ENCODE measurements around the gene HSP90AA1.

DNA sequence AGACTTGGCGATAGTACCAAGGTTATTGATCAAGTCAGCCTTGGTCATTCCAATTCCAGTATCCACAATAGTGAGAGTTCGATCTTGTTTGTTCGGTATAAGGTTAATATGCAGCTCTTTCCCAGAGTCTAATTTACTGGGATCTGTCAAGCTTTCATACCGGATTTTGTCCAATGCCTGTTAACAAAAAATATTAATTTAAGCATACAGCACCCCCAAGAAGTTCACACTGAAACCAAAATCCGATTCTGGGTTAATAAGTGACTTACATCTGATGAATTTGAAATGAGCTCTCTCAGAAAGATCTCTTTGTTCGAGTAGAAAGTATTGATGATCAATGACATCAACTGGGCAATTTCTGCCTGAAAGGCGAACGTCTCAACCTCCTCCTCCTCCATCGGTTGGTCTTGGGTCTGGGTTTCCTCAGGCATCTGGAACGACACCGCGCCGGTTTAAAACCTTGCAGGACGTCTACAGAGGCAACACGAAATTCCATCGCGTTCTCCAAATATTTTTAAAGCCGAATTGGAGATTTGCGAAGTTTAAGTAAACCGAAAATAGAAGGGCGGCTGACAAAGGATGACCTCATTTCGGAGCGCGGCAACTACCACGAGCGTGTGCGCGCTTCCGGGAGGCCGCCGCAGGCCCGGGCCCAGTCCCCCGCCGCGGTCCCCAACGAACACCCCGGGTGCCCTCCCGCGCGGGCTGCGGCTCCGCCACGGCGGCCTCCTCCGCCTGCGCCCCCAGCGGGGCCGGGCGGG is 716 bp downstream of the HSP90AA1 start:
- TF ChIP-seq, protein P1, sequence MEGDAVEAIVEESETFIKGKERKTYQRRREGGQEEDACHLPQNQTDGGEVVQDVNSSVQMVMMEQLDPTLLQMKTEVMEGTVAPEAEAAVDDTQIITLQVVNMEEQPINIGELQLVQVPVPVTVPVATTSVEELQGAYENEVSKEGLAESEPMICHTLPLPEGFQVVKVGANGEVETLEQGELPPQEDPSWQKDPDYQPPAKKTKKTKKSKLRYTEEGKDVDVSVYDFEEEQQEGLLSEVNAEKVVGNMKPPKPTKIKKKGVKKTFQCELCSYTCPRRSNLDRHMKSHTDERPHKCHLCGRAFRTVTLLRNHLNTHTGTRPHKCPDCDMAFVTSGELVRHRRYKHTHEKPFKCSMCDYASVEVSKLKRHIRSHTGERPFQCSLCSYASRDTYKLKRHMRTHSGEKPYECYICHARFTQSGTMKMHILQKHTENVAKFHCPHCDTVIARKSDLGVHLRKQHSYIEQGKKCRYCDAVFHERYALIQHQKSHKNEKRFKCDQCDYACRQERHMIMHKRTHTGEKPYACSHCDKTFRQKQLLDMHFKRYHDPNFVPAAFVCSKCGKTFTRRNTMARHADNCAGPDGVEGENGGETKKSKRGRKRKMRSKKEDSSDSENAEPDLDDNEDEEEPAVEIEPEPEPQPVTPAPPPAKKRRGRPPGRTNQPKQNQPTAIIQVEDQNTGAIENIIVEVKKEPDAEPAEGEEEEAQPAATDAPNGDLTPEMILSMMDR (conservative IDR thresholded peaks at IDR 0.05; ENCODE audit: low read depth, low read length) = no peak
- TF ChIP-seq EZH2 (IDR thresholded peaks at IDR 0.05; ENCODE audit: low read length, unreplicated experiment) = no peak
